T-helper 1 cell treated with Interleukin-12 subunit alpha and Interleukin-12 subunit beta and Interleukin-4 antibody, amounts not matched to agents 30 ng/mL and 1 ng/mL, for 36 hours (primary cell): Measurements from ENCODE around the gene SLC25A23. TPM values are rescaled to one million over a fixed set of nuclear protein-coding genes. Genes with fewer than 3 reads are reported as not detected.

ENCODE experiments used
- intact Hi-C: fragments of 100-400 bp; cut with micrococcal nuclease; formaldehyde crosslinking; loops from one replicate; pipeline ENCODE4 v1.15.1; 2024
- total RNA-seq: library from RNA; stranded (reverse); gene quantifications from 2 replicates; pipeline ENCODE4 v1.2.3, GENCODE V29; 2022

The SLC25A23 gene
- total RNA-seq, 1 donor from 2014 or later: 25.6 TPM

- intact Hi-C loops: loop anchor here (1.0 to 5.0 kb wide), 14 partner anchors 33 to 1954 kb away; partner anchors contain the start of genes CLPP, DENND1C, GPR108 and GTF2F1
Measured at GRCh38 chr19:6425732-6426620, 33.6 kb downstream of the SLC25A23 start.

- intact Hi-C loops: loop anchor here (1.0 to 5.0 kb wide), 15 partner anchors 32 to 1953 kb away; partner anchors contain the start of genes CLPP, DENND1C, GPR108 and GTF2F1
Measured at GRCh38 chr19:6424939-6425731, 34.5 kb downstream of the SLC25A23 start.

GRCh38 chr19:6424195-6424938, 35.2 kb downstream of the SLC25A23 start, which contains the start of gene KHSRP:
Gene KHSRP (minus strand): TSS chr19:6424811. CDS start chr19:6424701, 110 bp downstream.
- intact Hi-C loops: loop anchor here (1.0 kb wide), 1 partner anchor 144 kb away; no protein-coding TSS in a partner anchor

- intact Hi-C loops: loop anchor here (1.0 kb wide), 1 partner anchor 143 kb away; no protein-coding TSS in a partner anchor
Measured at GRCh38 chr19:6423499-6424194, 35.9 kb downstream of the SLC25A23 start.

GRCh38 chr19:6421075-6422014, 38.2 kb downstream of the SLC25A23 start:
- intact Hi-C loops: no loop called here

GRCh38 chr19:6418562-6418932, 41.0 kb downstream of the SLC25A23 start:
- intact Hi-C loops: no loop called here

- intact Hi-C loops: no loop called here
Measured at GRCh38 chr19:6417713-6418561, 41.7 kb downstream of the SLC25A23 start.

- intact Hi-C loops: no loop called here
Measured at GRCh38 chr19:6416658-6417405, 42.8 kb downstream of the SLC25A23 start.

GRCh38 chr19:6415591-6416190, 43.9 kb downstream of the SLC25A23 start:
- intact Hi-C loops: no loop called here

GRCh38 chr19:6414793-6415590, 44.6 kb downstream of the SLC25A23 start:
- intact Hi-C loops: no loop called here

- intact Hi-C loops: no loop called here
Measured at GRCh38 chr19:6413721-6414643, 45.6 kb downstream of the SLC25A23 start.

- intact Hi-C loops: no loop called here
Measured at GRCh38 chr19:6413291-6413690, 46.3 kb downstream of the SLC25A23 start.

GRCh38 chr19:6412447-6413091, 47.0 kb downstream of the SLC25A23 start:
- intact Hi-C loops: no loop called here

- intact Hi-C loops: no loop called here
Measured at GRCh38 chr19:6412061-6412446, 47.5 kb downstream of the SLC25A23 start.

- intact Hi-C loops: no loop called here
Measured at GRCh38 chr19:6409346-6409745, 50.2 kb downstream of the SLC25A23 start.
